CD14-positive monocyte (primary cell): Measurements from ENCODE around the gene MYO1E. TPM values are rescaled to one million over a fixed set of nuclear protein-coding genes. Genes with fewer than 3 reads are reported as not detected.

Source experiments
- DNase-seq, 3 donors: peaks; one replicate each; pipeline ENCODE4 v3.0.0-alpha.2; 2011 to 2022
- H2AFZ ChIP-seq: 2 replicates; pipeline ENCODE4 v1.6.0; 2012; ENCODE audit warnings: mild to moderate bottlenecking, low read depth, low read length, inconsistent platforms; ENCODE audit not compliant: insufficient read depth, poor library complexity, severe bottlenecking
- H3K27ac ChIP-seq, 2 donors: 1 replicate in 1 of 2; 2 replicates in 1 of 2; pipeline ENCODE4 v1.5.1; 2012 to 2013; ENCODE audit warnings: low read length in 2 of 2, control low read depth in 1 of 2, inconsistent platforms in 1 of 2, low read depth in 1 of 2, mild to moderate bottlenecking in 1 of 2
- H3K27me3 ChIP-seq, 2 donors: one replicate each; pipeline versions ENCODE4 v1.6.0 to v1.6.1; 2011 to 2013; ENCODE audit warnings: low read length in 2 of 2; ENCODE audit not compliant: control insufficient read depth in 2 of 2, insufficient read depth in 2 of 2
- H3K36me3 ChIP-seq, 2 donors: replicated peaks in 1 of 2; 1 replicate in 1 of 2; 2 replicates in 1 of 2; pipeline versions ENCODE4 v1.5.1 to v1.6.1; 2012 to 2013; ENCODE audit warnings: low read length in 2 of 2, control low read depth in 1 of 2, inconsistent platforms in 1 of 2, mild to moderate bottlenecking in 1 of 2; ENCODE audit not compliant: insufficient read depth in 2 of 2, control insufficient read depth in 1 of 2
- H3K4me1 ChIP-seq, 2 donors: 1 replicate in 1 of 2; 2 replicates in 1 of 2; pipeline versions ENCODE4 v1.5.1 to v1.6.1; 2012 to 2013; ENCODE audit warnings: low read length in 2 of 2, control low read depth in 1 of 2, inconsistent platforms in 1 of 2, mild to moderate bottlenecking in 1 of 2, moderate library complexity in 1 of 2; ENCODE audit not compliant: insufficient read depth in 2 of 2, control insufficient read depth in 1 of 2
- H3K4me2 ChIP-seq: replicated peaks from 2 replicates; pipeline ENCODE3; 2012; ENCODE audit warnings: low read length, moderate library complexity, mild to moderate bottlenecking; ENCODE audit not compliant: poor library complexity, severe bottlenecking; ENCODE audit errors: extremely low read depth
- H3K4me3 ChIP-seq, 3 experiments: fragments of 200-600 bp in 1 of 3; sonication (generic) in 1 of 3; replicated peaks in 1 of 3; 1 replicate in 2 of 3; 2 replicates in 1 of 3; pipeline ENCODE4 v1.5.1; 2011 to 2013; ENCODE audit warnings: low read length in 3 of 3, mild to moderate bottlenecking in 3 of 3, control low read depth in 2 of 3, low read depth in 2 of 3, inconsistent platforms in 1 of 3, moderate library complexity in 1 of 3
- H3K79me2 ChIP-seq: 2 replicates; pipeline ENCODE4 v1.6.0; 2012; ENCODE audit warnings: mild to moderate bottlenecking, control low read depth, inconsistent platforms, low read length, moderate library complexity; ENCODE audit not compliant: insufficient read depth
- H3K9ac ChIP-seq: 2 replicates; pipeline ENCODE4 v1.6.0; 2017; ENCODE audit warnings: low read length, mild to moderate bottlenecking; ENCODE audit not compliant: insufficient read depth, poor library complexity, severe bottlenecking
- H3K9me3 ChIP-seq, 2 donors: replicated peaks in 1 of 2; 1 replicate in 1 of 2; 2 replicates in 1 of 2; pipeline versions ENCODE4 v1.5.1 to v1.6.1; 2012 to 2013; ENCODE audit warnings: low read length in 2 of 2, control low read depth in 1 of 2; ENCODE audit not compliant: control insufficient read depth in 1 of 2, insufficient read depth in 1 of 2
- H4K20me1 ChIP-seq: 2 replicates; pipeline ENCODE4 v1.6.0; 2012; ENCODE audit warnings: mild to moderate bottlenecking, low read length, control low read depth, moderate library complexity; ENCODE audit not compliant: insufficient read depth
- H3K27ac Mint-ChIP-seq, 7 donors: one replicate each; pipeline ENCODE4 v1.8.0; 2020; ENCODE audit warnings: mild to moderate bottlenecking in 7 of 7, mixed read lengths in 7 of 7, moderate library complexity in 6 of 7, inconsistent platforms in 2 of 7
- H3K27me3 Mint-ChIP-seq, 3 donors: one replicate each; pipeline ENCODE4 v1.8.0; 2021 to 2022; ENCODE audit warnings: low read depth in 3 of 3, mild to moderate bottlenecking in 3 of 3, mixed read lengths in 3 of 3, moderate library complexity in 3 of 3, inconsistent platforms in 1 of 3
- H3K36me3 Mint-ChIP-seq, 2 donors: one replicate each; pipeline ENCODE4 v1.8.0; 2020; ENCODE audit warnings: mixed read lengths in 2 of 2, inconsistent platforms in 1 of 2, mild to moderate bottlenecking in 1 of 2
- H3K4me1 Mint-ChIP-seq: one replicate; pipeline ENCODE4 v1.8.0; 2020; ENCODE audit warnings: mild to moderate bottlenecking, mixed read lengths
- H3K4me3 Mint-ChIP-seq, 2 donors: one replicate each; pipeline ENCODE4 v1.8.0; 2020; ENCODE audit warnings: mild to moderate bottlenecking in 2 of 2, mixed read lengths in 2 of 2, moderate library complexity in 1 of 2
- H3K9me3 Mint-ChIP-seq, 7 donors: one replicate each; pipeline ENCODE4 v1.8.0; 2020 to 2022; ENCODE audit warnings: mixed read lengths in 7 of 7, mild to moderate bottlenecking in 6 of 7, moderate library complexity in 6 of 7, inconsistent platforms in 2 of 7
- WGBS: methylation state at CpG from one replicate; pipeline ENCODE4 v1.1.5; 2013; ENCODE audit warnings: missing lambda C conversion rate; ENCODE audit not compliant: insufficient coverage; 5-methylcytosine and 5-hydroxymethylcytosine counted together
- intact Hi-C, 2 donors: fragments of 100-400 bp; cut with micrococcal nuclease; formaldehyde crosslinking; loops; one replicate each; pipeline versions ENCODE4 v1.15.0 to v1.15.1; 2023
- polyA plus RNA-seq, 3 donors: library from polyadenylated mRNA; depleted of rRNA in 1 of 3; unstranded in 2 of 3; stranded (reverse) in 1 of 3; fragments of 300-500 nt in 2 of 3; fragments of >200 nt in 1 of 3; fragmentation: Illumina TruSeq in 2 of 3; gene quantifications; 1 replicate in 2 of 3; 2 replicates in 1 of 3; pipeline ENCODE4 v1.2.3, GENCODE V29; 2012 to 2021
- TF ChIP-seq, protein P1 (sequence below): fragments of 200-600 bp; IDR thresholded peaks from one replicate; pipeline ENCODE4 v1.8.0; 2022; ENCODE audit warnings: antibody characterized with exemption, mild to moderate bottlenecking

MYO1E gene
- polyA plus RNA-seq, 3 donors: 5.5 to 16.2 (median 6.2) TPM

DNA sequence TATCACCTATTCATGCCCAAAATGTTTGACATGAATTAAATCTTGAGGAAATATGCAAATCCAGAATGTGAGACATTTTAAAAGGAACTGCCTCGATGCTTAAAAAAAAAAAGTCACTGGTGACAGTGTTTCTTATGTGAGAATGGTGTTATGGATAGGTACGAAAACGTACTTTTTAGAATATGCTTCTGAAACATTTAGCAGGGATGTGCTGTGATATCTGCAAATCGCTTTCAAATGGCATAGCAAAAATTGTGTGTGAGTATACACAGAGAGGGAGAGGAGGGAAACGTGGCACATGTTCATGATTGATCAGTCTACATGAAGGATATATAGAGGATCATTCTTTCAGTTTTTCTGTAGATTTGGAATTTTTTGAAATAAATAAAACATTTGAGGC, 251.7 kb downstream of the MYO1E start:
- Histone ChIP-seq H3K4me1 (no peaks in the 10 kb centered on the region), H4K20me1 (no peaks in the 10 kb centered on the region), H3K79me2 (peaks cover 39% of the 10 kb centered on the region), H3K27me3 (no peaks in the 10 kb centered on the region), H3K4me3 (no peak overlapping the region), H3K4me2 (no peak overlapping the region), H3K27ac (peak overlapping the region in 1 of 2 donors; percentile 38), H3K9ac (no peak overlapping the region), H3K9me3 (no peaks in the 10 kb centered on the region), H3K36me3 (peaks cover 58 to 91% of the 10 kb centered on the region in 2 donors), H2AFZ (no peak overlapping the region)
- no peaks in the 10 kb centered on the region for H3K27me3 Mint-ChIP-seq
- H3K27ac Mint-ChIP-seq: no peak overlapping the region
- 100% methylated on average over 5 of the region's 5 CpGs for WGBS
- H3K4me1 Mint-ChIP-seq: no peaks in the 10 kb centered on the region
- intact Hi-C loops: no loop called here
- TF ChIP-seq, protein P1, sequence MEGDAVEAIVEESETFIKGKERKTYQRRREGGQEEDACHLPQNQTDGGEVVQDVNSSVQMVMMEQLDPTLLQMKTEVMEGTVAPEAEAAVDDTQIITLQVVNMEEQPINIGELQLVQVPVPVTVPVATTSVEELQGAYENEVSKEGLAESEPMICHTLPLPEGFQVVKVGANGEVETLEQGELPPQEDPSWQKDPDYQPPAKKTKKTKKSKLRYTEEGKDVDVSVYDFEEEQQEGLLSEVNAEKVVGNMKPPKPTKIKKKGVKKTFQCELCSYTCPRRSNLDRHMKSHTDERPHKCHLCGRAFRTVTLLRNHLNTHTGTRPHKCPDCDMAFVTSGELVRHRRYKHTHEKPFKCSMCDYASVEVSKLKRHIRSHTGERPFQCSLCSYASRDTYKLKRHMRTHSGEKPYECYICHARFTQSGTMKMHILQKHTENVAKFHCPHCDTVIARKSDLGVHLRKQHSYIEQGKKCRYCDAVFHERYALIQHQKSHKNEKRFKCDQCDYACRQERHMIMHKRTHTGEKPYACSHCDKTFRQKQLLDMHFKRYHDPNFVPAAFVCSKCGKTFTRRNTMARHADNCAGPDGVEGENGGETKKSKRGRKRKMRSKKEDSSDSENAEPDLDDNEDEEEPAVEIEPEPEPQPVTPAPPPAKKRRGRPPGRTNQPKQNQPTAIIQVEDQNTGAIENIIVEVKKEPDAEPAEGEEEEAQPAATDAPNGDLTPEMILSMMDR: no peak
- no peak for DNase-seq
- H3K4me3 Mint-ChIP-seq: no peak overlapping the region
- H3K36me3 Mint-ChIP-seq: peaks cover 69 to 84% of the 10 kb centered on the region in 2 donors
- no peaks in the 10 kb centered on the region for H3K9me3 Mint-ChIP-seq

DNA sequence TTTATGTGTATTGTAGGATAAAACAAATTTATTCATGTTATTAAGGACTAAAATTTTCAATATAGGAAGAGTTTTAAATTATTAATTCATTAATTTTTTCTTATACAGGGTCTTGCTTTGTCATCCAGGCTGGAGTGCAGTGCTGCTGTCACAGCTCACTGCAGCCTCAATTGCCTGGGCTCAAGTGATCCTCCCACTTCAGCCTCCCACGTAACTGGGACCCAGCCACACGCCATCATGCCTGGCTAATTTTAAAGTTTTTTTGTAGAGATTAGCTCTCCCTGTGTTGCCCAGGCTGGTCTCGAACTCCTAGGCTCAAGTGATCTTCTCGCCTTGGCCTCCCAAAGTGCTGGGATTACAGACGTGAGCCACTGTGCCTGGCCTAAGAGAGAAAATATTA, 253.0 kb downstream of the MYO1E start:
- no peaks in the 10 kb centered on the region for H3K4me1 Mint-ChIP-seq
- no peak overlapping the region for H3K4me3 ChIP-seq
- intact Hi-C loops: no loop called here
- no peaks in the 10 kb centered on the region for H3K4me1 ChIP-seq
- H3K4me2 ChIP-seq: no peak overlapping the region
- H3K79me2 ChIP-seq: peaks cover 32% of the 10 kb centered on the region
- peak overlapping the region in 1 of 2 donors; percentile 40 for H3K27ac ChIP-seq
- H3K9ac ChIP-seq: no peak overlapping the region
- no peak overlapping the region for H3K4me3 Mint-ChIP-seq
- H2AFZ ChIP-seq: no peak overlapping the region
- peak overlapping the region in 5 of 7 donors; percentile 5 to 69 (median 56) for H3K27ac Mint-ChIP-seq
- H3K36me3 ChIP-seq: peaks cover 60 to 91% of the 10 kb centered on the region in 2 donors
- TF ChIP-seq, protein P1: no peak
- WGBS: 96% methylated on average over 3 of the region's 5 CpGs
- H3K27me3 ChIP-seq: no peaks in the 10 kb centered on the region
- peaks cover 68 to 85% of the 10 kb centered on the region in 2 donors for H3K36me3 Mint-ChIP-seq
- no peaks in the 10 kb centered on the region for H4K20me1 ChIP-seq
- no peaks in the 10 kb centered on the region for H3K9me3 ChIP-seq
- H3K9me3 Mint-ChIP-seq: no peaks in the 10 kb centered on the region
- no peaks in the 10 kb centered on the region for H3K27me3 Mint-ChIP-seq
- no peak for DNase-seq
